ENCODE results near the gene USP20.
"Not testable (repeated sequence)": the region's sequence is repeated elsewhere in the genome, so short reads cannot be mapped to it uniquely, and the experiment has no call there.

Gene USP20

GRCh38 chr9:129835128-129835859, at the start of gene USP20, which contains the start of gene C9orf78:
Gene USP20, plus strand, starts transcription at chr9:129835458. Its CDS starts 17,098 bp downstream, at chr9:129852556.
Gene C9orf78, minus strand, starts transcription at chr9:129835275. Its CDS starts 54 bp downstream, at chr9:129835221.
- peak; percentile 88 to 91 for DNase-seq

DNA sequence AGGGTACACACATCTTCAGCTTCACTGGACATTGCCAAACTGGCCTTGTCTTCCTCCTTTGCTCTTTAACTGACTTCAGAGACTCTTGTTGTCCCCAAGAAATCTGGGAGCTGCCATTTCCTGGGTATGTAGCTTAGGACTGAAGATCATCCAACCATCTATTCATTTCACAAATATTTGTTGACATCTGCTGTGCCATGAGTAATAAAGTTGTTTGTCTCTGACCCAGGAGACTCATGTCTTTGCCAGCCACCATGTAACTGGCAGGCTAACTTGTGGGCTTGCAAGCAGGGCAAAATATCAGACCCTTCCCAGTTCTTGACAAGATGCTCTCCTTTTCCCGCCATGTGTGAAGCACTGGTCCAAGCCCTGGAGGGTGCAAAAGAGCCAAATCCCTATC, 49.4 kb upstream of the USP20 start:
- no peak for DNase-seq

DNA sequence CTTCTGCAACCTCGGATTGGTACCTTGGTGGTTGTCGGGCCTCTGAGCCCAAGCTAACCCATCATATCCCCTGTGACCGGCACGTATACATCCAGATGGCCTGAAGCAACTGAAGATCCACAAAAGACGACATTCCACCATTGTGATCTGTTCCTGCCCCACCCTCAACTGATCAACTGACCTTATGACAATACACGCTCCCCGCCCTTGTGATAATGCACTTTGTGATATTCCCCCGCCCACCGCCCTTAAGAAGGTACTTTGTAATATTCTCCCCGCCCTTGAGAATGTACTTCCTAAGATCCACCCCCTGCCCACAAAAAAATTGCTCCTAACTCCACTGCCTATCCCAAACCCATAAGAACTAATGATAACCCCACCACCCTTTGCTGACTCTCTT, 48.8 kb upstream of the USP20 start:
- no peak for DNase-seq

DNA sequence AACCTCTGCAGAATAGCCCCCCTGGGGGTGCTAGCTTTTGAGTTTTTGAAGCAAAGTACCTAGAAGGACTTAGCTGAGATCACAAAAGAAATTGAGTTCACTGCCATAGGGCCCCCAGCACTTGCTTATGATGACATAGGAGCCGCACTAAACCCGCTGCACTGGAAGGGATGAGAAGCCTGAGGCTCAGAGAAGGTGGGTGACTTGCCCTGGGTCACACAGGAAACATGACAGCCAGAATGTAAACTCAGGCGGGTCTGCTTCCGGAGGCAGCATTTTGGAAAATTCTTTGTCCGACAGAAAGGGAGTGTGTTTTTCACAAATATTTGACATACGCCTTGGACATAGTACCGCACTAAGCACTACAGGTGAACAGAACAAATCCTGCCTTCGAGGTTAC, 40.7 kb upstream of the USP20 start:
- DNase-seq: no peak

GRCh38 chr9:129796029-129796428, 39.2 kb upstream of the USP20 start:
- DNase-seq: not testable (repeated sequence)

- DNase-seq: no peak
Observed at GRCh38 chr9:129798973-129799372, 36.3 kb upstream of the USP20 start.

DNA sequence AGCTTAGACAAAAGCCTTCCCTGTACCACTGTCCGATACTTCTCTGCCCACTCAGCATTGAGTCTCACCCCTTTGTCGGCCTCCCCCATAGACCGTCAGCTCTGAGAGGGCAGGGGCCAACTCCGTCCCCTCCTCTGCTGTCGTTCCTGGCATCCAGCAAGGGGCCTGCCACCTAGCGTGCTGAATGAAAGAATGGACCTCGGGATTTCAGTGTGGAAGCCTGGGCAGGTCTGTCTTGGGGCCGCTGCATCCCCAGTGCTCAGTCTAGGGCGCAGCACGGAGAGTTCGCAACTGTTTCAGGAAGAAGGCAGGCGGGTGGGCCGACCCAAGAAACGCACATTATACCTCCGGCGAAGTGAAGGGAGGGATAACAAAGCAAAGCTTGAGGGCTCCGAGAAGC, 33.8 kb upstream of the USP20 start:
- DNase-seq: no peak

- DNase-seq: peak; percentile 87 to 88
Observed at GRCh38 chr9:129802833-129803675, 32.2 kb upstream of the USP20 start, which contains the start of gene TOR1B. Gene TOR1B, plus strand, starts transcription at chr9:129803184. Its CDS starts 29 bp downstream, at chr9:129803213.

DNA sequence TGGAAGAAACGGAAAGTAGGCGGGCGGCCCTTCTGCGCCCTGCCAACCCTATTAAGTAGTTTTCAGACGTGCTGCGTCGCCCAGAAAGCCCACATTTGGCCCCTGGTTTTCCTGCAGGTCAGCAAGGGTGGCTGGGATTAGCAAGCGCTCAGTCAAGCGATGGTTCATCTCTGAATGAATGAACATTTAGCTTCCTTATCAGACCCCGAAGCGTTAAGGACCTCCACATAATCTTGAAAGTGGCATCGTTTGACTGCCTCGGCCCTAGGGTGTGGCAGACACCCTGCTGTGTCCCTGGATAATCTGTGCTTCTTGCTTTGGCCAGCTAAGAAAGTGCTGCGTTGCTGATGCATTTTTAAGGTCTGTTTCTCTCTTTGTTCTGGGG, 31.6 kb upstream of the USP20 start:
- DNase-seq: no peak

DNA sequence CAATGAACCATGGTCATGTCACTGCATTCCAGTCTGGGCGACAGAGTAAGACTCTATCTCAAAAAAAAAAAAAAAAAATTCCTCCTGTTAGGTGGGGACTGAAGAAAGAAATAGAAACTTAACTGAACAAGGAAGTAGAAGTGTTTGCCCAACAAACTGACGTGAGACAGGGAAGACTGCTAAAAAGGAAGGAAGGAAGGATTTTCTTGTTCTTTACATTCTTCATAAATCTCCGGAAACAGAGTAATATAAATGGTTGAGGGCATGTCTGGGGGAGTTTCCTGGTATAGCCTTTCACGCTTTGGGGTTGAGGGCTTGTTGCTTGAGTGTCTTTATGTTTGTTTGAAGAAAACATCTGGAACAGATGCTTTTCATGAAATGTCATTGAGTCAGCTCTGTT, 29.2 kb upstream of the USP20 start:
- DNase-seq: peak; percentile 63 to 82

GRCh38 chr9:129809346-129809745, 25.9 kb upstream of the USP20 start:
- no peak for DNase-seq

DNA sequence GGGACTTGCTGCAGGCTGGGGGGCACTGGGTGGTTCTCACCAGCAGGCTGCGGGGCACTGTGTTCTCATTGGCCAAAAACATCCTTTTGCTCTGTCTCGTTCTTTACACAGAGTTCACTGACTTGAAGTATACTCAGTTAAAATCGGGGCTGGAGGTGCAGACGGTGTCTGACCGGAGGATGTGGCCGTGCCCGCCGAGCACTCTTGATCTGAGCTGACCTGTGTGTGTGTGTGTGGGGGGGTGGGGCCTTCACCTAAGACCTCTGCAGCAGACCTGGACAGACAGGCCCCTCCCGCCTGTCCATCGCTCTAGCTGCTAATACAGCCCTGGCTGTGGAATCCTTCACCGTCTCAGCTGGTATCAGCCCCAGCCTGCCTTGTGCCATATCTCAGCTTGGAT, 25.1 kb upstream of the USP20 start:
- no peak for DNase-seq

DNA sequence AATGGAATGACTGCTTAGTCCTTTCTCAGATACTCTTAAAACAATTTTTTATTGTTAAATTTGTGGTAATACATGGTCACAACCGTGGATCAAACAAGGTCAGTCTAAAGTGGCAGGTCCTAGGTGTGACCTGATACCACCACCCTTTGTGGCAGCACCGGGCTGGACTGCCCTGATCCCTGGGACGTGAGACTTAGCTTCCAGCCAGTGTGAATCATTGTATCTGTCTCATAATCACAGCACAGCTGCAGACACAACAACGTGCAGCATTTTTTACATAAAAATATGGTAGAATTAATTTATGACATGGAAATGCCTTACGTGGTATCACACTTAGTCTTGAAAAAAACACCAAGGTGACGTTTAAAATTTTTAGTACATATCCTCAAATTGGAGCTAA, 24.5 kb upstream of the USP20 start:
- no peak for DNase-seq

DNA sequence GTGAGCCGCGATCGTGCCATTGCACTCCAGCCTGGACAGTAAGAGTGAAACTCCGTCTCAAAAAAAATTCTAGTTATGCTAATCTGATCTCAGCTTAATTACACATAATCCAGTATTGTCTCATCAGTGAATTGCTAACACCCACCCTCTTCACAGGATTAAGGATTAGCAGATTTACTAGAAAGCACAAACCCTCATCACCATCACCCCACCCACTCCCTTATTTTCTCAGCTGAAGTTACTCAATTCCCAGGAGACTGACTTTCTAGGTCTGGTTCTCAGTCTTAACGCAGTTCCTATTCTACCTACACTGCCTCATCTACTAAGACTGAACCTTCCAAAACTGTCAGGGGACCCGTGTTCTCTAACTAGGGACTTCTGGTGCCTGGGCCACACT, 23.3 kb upstream of the USP20 start:
- DNase-seq: no peak

DNA sequence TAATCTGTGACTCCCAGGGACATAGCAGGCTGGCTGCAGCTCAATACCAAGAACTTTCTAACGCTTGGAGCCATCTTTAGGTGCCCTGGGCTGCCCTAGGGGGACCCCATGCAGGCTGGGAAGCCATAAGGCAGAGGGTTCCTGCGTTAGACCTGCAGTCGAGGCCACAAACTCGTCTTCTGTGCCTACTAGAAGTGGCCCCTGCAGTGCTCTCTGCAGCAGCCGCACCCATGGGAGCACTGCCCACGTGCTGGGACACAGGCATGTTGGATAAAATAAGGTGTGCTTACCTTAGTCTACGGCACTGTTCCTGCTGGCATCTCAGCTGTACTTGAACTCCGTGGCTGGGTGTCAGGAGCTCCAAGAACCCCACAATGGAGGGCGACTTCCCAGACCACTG, 22.9 kb upstream of the USP20 start:
- DNase-seq: no peak

DNA sequence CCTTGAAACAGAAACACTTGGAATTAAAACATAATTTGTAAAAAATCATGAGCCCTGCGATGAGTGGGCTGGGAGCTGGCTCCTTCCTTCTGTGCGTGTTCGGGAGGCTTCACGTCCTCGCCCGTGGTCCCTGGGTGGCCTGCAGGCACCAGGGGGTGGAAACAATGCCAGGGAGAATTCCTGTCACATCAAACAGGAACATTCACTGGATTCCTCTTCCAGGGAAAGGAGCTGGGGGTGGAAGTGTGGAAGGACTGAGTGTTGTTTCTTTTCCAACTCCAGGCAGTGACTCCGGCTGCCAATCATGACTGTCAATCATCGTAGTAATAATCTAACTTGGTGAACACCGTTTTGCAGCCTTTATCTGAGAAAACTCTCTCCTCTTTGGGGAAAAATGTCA, 21.6 kb upstream of the USP20 start:
- DNase-seq: no peak

DNA sequence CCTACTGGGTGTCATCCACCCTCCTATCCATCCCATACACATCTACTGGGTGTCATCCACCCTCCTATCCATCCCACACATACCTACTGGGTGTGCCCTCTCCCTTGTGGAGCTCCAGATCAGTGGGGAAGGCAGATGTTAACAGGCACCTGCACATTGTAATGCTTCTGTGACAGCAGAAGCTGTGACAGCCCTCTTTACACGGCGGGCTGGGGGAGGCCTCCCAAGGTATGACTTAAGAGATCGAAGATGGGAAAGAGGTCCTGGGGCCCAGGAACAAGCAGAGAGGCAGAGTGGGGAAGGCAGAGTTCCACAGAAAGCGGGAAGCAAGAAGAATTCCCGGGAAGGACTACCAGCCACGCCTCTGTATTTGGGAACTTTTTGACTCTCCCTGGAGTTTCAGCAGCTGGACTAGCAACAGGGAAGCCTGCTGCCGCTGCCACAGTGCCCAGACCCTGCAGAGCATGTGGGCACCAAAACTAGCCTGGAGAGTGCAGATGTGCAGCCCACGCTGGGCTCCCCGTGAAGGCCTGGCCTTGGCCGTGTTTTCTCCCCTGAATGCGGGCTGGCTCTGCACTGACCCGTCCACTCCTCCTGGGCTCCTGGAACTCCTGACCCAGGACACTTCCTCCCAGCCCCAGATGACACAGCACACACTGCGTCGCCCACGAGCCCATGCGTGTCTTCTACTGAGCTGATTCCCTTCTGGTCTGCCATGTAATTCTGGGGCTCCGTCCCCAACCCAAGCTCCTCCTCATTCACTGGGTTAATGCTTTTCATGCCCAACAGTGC, 20.6 kb upstream of the USP20 start:
- no peak for DNase-seq

GRCh38 chr9:129815278-129815677, 20.0 kb upstream of the USP20 start:
- no peak for DNase-seq

DNA sequence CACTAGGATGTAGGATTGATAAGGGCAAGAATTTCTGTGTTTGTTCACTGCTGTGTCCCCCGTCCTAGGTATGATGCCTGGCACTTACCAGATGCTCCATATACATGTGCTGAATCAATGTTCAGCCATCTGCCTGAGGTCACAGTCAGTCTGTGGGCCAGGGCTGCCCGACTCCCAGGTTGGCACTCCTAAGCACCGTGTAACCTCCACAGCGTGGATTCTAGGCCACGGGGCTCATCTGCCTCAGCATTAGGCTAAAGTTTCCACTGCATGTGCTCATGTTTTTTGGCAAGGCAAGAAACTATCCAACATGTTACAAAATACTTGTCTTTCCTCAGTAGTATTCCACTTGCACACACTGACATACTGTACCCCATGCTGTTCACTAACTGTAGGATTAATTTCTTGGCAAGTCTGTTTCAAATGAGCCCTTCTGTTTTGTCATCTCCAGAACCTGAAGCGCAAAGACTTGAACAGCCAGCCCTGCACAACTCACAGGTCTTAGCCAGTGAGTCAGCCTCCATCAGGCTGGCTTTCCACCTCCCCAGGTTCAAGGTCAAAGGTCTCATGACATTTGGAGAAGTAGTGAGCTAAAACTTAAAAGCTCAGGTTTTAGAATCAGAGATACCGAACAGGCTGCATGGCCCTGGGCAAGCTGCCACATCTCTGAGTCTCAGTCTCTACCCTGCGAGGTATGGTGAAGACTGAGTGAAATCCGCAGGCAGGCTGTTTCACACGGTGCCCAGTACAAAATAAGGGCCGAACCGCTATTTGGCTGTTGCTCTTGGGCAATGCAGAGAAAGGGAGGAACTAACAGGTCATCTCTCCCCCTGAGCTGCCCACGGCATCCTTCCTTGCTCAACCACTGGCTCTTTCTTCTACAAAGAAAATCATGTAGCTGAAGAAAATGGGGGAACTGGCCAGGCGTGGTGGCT, 18.5 kb upstream of the USP20 start:
- DNase-seq: peak in 1 of 2 experiments; percentile 26

- DNase-seq: peak; percentile 54 to 74
Observed at GRCh38 chr9:129822898-129823541, 12.2 kb upstream of the USP20 start.

DNA sequence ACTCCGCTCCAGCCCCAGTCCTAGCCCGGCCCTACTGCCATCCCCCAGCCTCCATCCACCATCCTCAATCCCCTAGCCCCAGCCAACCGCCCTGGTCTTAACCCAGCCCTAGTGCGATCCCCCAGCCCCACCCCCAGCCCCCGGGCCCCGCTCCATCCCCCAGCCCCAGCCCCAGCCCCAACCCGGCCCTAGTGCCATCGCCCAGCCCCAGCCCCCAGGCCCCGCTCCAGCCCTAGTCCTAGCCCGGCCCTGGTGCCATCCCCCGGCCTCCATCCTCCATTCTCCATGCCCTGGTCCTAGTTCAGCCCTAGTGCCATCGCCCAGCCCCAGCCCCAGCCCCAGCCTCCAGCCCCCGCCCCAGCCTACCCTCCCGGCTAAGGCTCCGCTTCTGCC, 11.7 kb upstream of the USP20 start:
- DNase-seq: no peak
